LNCaP clone FGC (cell line): ENCODE results near the gene BABAM1.
"Not testable (repeated sequence)": the region's sequence is repeated elsewhere in the genome, so short reads cannot be mapped to it uniquely, and the experiment has no call there.

Source experiments
- DNase-seq: peaks from one replicate; pipeline ENCODE4 v3.0.0-alpha.2; 2011; ENCODE audit warnings: low read depth
- H3K4me3 ChIP-seq: 2 replicates; pipeline ENCODE4 v1.5.1; 2011; ENCODE audit warnings: mild to moderate bottlenecking, low read depth, low read length, control low read depth
- CTCF ChIP-seq: IDR thresholded peaks from 2 replicates; pipeline ENCODE4 v1.5.1; 2012; ENCODE audit warnings: mild to moderate bottlenecking; ENCODE audit not compliant: control insufficient read depth, insufficient read depth; ENCODE audit errors: extremely low read depth

The BABAM1 gene

GRCh38 chr19:17268754-17269153 is 1.5 kb downstream of the BABAM1 start:
- peak overlapping the region; percentile 99 for H3K4me3 ChIP-seq
- no peak for TF ChIP-seq CTCF
- no peak for DNase-seq

- not testable (repeated sequence) for DNase-seq, H3K4me3 ChIP-seq
Measured at GRCh38 chr19:17274892-17275291, 7.6 kb downstream of the BABAM1 start.

- DNase-seq = no peak
- TF ChIP-seq CTCF = no peak
- H3K4me3 ChIP-seq = no peak overlapping the region
Measured at GRCh38 chr19:17275441-17276175, 8.4 kb downstream of the BABAM1 start.

GRCh38 chr19:17279436-17279835 is 12.2 kb downstream of the BABAM1 start:
- no peak for DNase-seq
- H3K4me3 ChIP-seq = no peak overlapping the region
- no peak for TF ChIP-seq CTCF

GRCh38 chr19:17281391-17282304 is 14.4 kb downstream of the BABAM1 start, which contains the start of gene ANKLE1:
TSS of gene ANKLE1 (plus strand) at chr19:17281901. CDS start at chr19:17281921, 20 bp downstream.
- peak within 1 kb of the TSS; percentile 52 for H3K4me3 ChIP-seq
- no peak for TF ChIP-seq CTCF
- no peak for DNase-seq

GRCh38 chr19:17282488-17283125 is 15.4 kb downstream of the BABAM1 start:
- peak; percentile 95 for TF ChIP-seq CTCF
- DNase-seq = peak; percentile 39
- peak overlapping the region; percentile 52 for H3K4me3 ChIP-seq

GRCh38 chr19:17283504-17283996 is 16.3 kb downstream of the BABAM1 start:
- H3K4me3 ChIP-seq = no peak overlapping the region
- TF ChIP-seq CTCF = no peak
- no peak for DNase-seq
